IMR-90 (cell line): ENCODE data around the gene SLC22A2. TPM values are rescaled to one million over a fixed set of nuclear protein-coding genes. Genes with fewer than 3 reads are reported as not detected.

Experiments used
- ATAC-seq: fragments of 200-7000 bp; cut with Tn5 transposase; 2 replicates; pipeline ENCODE4 v1.9.1; 2020; ENCODE audit warnings: low read depth, mild to moderate bottlenecking, moderate library complexity
- BruUV-seq: library from RNA; stranded (reverse); fragments of 400-500 nt; replicated peaks from 2 replicates; lab custom pipeline; 2021; lab: Mats Ljungman, UMichigan
- CTCF ChIA-PET: fragments of 300-600 bp; formaldehyde crosslinking; extraction: SDS; loops from one replicate; lab custom pipeline; 2021; ENCODE audit warnings: antibody characterized with exemption; lab: Yijun Ruan, JAX
- POLR2A ChIA-PET: fragments of 300-600 bp; sonication (Branson Sonifier 250); formaldehyde crosslinking; loops from one replicate; lab custom pipeline; 2022; ENCODE audit warnings: antibody characterized with exemption; ENCODE audit not compliant: unreplicated experiment; lab: Charles Lee
- DNase-seq: peaks from one replicate; pipeline ENCODE4 v3.0.0; 2013
- H2AFZ ChIP-seq: replicated peaks from 2 replicates; pipeline ENCODE3; 2013; ENCODE audit warnings: low read length, mild to moderate bottlenecking; ENCODE audit not compliant: poor library complexity
- H2AK5ac ChIP-seq: 2 replicates; pipeline ENCODE4 v1.6.1; 2013; ENCODE audit warnings: low read depth, low read length, inconsistent platforms
- H2AK9ac ChIP-seq: replicated peaks from 2 replicates; pipeline ENCODE3; 2013; ENCODE audit warnings: mild to moderate bottlenecking, low read depth, low read length, moderate library complexity; ENCODE audit not compliant: poor library complexity
- H2BK120ac ChIP-seq: 2 replicates; pipeline ENCODE4 v1.6.1; 2013; ENCODE audit warnings: low read depth, low read length, inconsistent platforms
- H2BK15ac ChIP-seq: 3 replicates; pipeline ENCODE4 v1.6.1; 2013; ENCODE audit warnings: low read depth, low read length, inconsistent platforms
- H2BK20ac ChIP-seq: 2 replicates; pipeline ENCODE4 v1.6.1; 2013; ENCODE audit warnings: low read depth, mild to moderate bottlenecking, inconsistent platforms, low read length, moderate library complexity
- H2BK5ac ChIP-seq: 2 replicates; pipeline ENCODE4 v1.6.1; 2013; ENCODE audit warnings: mild to moderate bottlenecking, low read depth, low read length, inconsistent platforms; ENCODE audit not compliant: poor library complexity, severe bottlenecking
- H3K14ac ChIP-seq: replicated peaks from 2 replicates; pipeline ENCODE4 v1.6.1; 2013; ENCODE audit warnings: low read depth, low read length, inconsistent platforms
- H3K18ac ChIP-seq: 2 replicates; pipeline ENCODE4 v1.6.1; 2013; ENCODE audit warnings: low read depth, low read length, control low read depth
- H3K23ac ChIP-seq: 2 replicates; pipeline ENCODE4 v1.6.1; 2013; ENCODE audit warnings: low read depth, low read length, inconsistent platforms
- H3K27ac ChIP-seq: 2 replicates; pipeline ENCODE4 v1.5.1; 2013; ENCODE audit warnings: mild to moderate bottlenecking, control low read depth, low read length; ENCODE audit not compliant: insufficient read depth
- H3K27me3 ChIP-seq: 2 replicates; pipeline ENCODE4 v1.6.1; 2013; ENCODE audit warnings: low read length; ENCODE audit not compliant: control insufficient read depth, insufficient read depth
- H3K36me3 ChIP-seq: 2 replicates; pipeline ENCODE4 v1.6.1; 2013; ENCODE audit warnings: low read length, mixed read lengths; ENCODE audit not compliant: control insufficient read depth, insufficient read depth
- H3K4ac ChIP-seq: 2 replicates; pipeline ENCODE4 v1.6.1; 2013; ENCODE audit warnings: low read depth, low read length, inconsistent platforms
- H3K4me1 ChIP-seq: 2 replicates; pipeline ENCODE4 v1.6.1; 2013; ENCODE audit warnings: low read length, mixed read lengths; ENCODE audit not compliant: control insufficient read depth, insufficient read depth
- H3K4me2 ChIP-seq: 2 replicates; pipeline ENCODE4 v1.6.1; 2013; ENCODE audit warnings: low read depth, mild to moderate bottlenecking, control low read depth, low read length, moderate library complexity
- H3K4me3 ChIP-seq: 2 replicates; pipeline ENCODE4 v1.5.1; 2013; ENCODE audit warnings: low read depth, mild to moderate bottlenecking, control low read depth, low read length, moderate library complexity; ENCODE audit not compliant: insufficient read depth
- H3K56ac ChIP-seq: 2 replicates; pipeline ENCODE4 v1.6.1; 2013; ENCODE audit warnings: low read length, inconsistent platforms; ENCODE audit not compliant: insufficient read depth; ENCODE audit errors: extremely low read depth
- H3K79me1 ChIP-seq, 2 experiments: 2 replicates each; pipeline ENCODE4 v1.6.1; 2013; ENCODE audit warnings: low read length in 2 of 2, inconsistent platforms in 1 of 2, low read depth in 1 of 2
- H3K9ac ChIP-seq: 2 replicates; pipeline ENCODE4 v1.6.1; 2013; ENCODE audit warnings: low read depth, low read length, control low read depth
- H3K9me1 ChIP-seq: 2 replicates; pipeline ENCODE4 v1.6.1; 2013; ENCODE audit warnings: low read length, inconsistent platforms; ENCODE audit not compliant: insufficient read depth
- H3K9me3 ChIP-seq: 2 replicates; pipeline ENCODE4 v1.6.1; 2013; ENCODE audit warnings: low read length; ENCODE audit not compliant: control insufficient read depth, insufficient read depth
- H4K20me1 ChIP-seq: 2 replicates; pipeline ENCODE4 v1.6.1; 2013; ENCODE audit warnings: low read length, inconsistent platforms; ENCODE audit not compliant: insufficient read depth
- H4K5ac ChIP-seq: 2 replicates; pipeline ENCODE4 v1.6.1; 2013; ENCODE audit warnings: mild to moderate bottlenecking, low read depth, low read length, control low read depth
- H4K8ac ChIP-seq, 2 experiments: 2 replicates each; pipeline ENCODE4 v1.6.1; 2013; ENCODE audit warnings: low read depth in 2 of 2, low read length in 2 of 2, control low read depth in 1 of 2, inconsistent platforms in 1 of 2
- H4K91ac ChIP-seq: 2 replicates; pipeline ENCODE4 v1.6.1; 2013; ENCODE audit warnings: low read depth, low read length, inconsistent platforms; ENCODE audit not compliant: insufficient read depth
- CEBPB ChIP-seq: IDR thresholded peaks from 2 replicates; pipeline ENCODE4 v1.6.1; 2012; ENCODE audit warnings: low read depth, low read length, improper control_type of control experiment
- CHD1 ChIP-seq: IDR thresholded peaks from 2 replicates; pipeline ENCODE4 v1.6.1; 2012; ENCODE audit warnings: low read depth, low read length, improper control_type of control experiment
- MAFK ChIP-seq: IDR thresholded peaks from 2 replicates; pipeline ENCODE4 v1.6.1; 2012; ENCODE audit warnings: low read depth, low read length, improper control_type of control experiment
- MXI1 ChIP-seq: IDR thresholded peaks from 2 replicates; pipeline ENCODE4 v1.6.1; 2012; ENCODE audit warnings: low read depth, mild to moderate bottlenecking, low read length, moderate library complexity, borderline replicate concordance
- WGBS, 2 experiments: methylation state at CpG; one replicate each; pipeline versions ENCODE4 v1.1.5 to v1.1.7; 2013; ENCODE audit warnings: missing lambda C conversion rate in 2 of 2; ENCODE audit not compliant: insufficient read length in 1 of 2; ENCODE audit errors: extremely low coverage in 2 of 2; 5-methylcytosine and 5-hydroxymethylcytosine counted together
- dilution Hi-C: fragments of 300-500 bp; cut with HindIII; formaldehyde crosslinking; loops from one replicate; pipeline ENCODE4 v1.14.3; 2018; ENCODE audit warnings: low sequenced_read_pairs; ENCODE audit not compliant: unreplicated experiment
- in situ Hi-C: fragments of 300-500 bp; cut with MboI; formaldehyde crosslinking; loops from 3 replicates; pipeline ENCODE4 v1.14.3; 2019; ENCODE audit warnings: low sequenced_read_pairs, inconsistent platforms, mixed read lengths
- intact Hi-C: fragments of 100-400 bp; cut with micrococcal nuclease; formaldehyde crosslinking; loops from 2 replicates; pipeline ENCODE4 v1.10.0; 2022
- polyA plus RNA-seq, 3 experiments: library from polyadenylated mRNA; depleted of rRNA; stranded (reverse); fragments of >200 nt; gene quantifications; 2 replicates each; pipeline ENCODE4 v1.2.3, GENCODE V29; 2012; ENCODE audit warnings: low replicate concordance in 1 of 3
- total RNA-seq: library from RNA; depleted of rRNA; stranded (reverse); fragments of >200 nt; gene quantifications from 2 replicates; pipeline ENCODE4 v1.2.3, GENCODE V29; 2012
- TF ChIP-seq, protein P1 (sequence below): conservative IDR thresholded peaks from 2 replicates; pipeline ENCODE4 v1.5.1; 2012; ENCODE audit warnings: mild to moderate bottlenecking, low read depth, low read length, improper control_type of control experiment
- TF ChIP-seq, protein P2 (sequence below): fragments of 150-350 bp; IDR thresholded peaks from 2 replicates; pipeline ENCODE4 v1.6.1; 2017; ENCODE audit warnings: mild to moderate bottlenecking, antibody characterized with exemption, low read length, low read depth

SLC22A2 gene
- total and polyA plus RNA-seq, 2 of the 4 experiments (the other 2 are of a cell fraction), result not detected

DNA sequence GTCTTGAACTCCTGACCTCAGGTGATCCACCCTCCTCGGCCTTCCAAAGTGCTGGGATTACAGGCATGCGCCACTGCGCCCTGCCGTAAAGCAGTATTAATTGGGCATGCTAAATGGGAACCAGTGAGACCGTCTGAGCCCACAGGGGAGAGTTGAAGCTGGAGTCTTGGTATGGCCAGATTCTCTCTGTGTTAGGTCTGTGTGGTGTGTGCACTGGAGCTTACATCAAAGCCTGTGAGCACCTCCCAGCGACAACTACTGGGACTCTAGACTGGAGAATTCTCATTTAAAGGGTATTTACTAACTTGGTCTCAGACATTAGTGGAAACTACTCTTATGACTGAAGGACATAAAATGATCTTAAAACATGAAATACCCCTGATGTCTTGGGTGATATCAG lies 8.5 kb upstream of the SLC22A2 start:
- H2AK9ac ChIP-seq, result no peak overlapping the region
- no peaks in the 10 kb centered on the region for H3K27me3 ChIP-seq
- H2BK20ac ChIP-seq, result no peak overlapping the region
- H2BK5ac ChIP-seq, result no peak overlapping the region
- H3K14ac ChIP-seq, result no peak overlapping the region
- H2BK120ac ChIP-seq, result no peak overlapping the region
- H3K9me1 ChIP-seq, result no peaks in the 10 kb centered on the region
- ChIA-PET CTCF (no interaction called here), POLR2A (no interaction called here)
- TF ChIP-seq, protein P1, sequence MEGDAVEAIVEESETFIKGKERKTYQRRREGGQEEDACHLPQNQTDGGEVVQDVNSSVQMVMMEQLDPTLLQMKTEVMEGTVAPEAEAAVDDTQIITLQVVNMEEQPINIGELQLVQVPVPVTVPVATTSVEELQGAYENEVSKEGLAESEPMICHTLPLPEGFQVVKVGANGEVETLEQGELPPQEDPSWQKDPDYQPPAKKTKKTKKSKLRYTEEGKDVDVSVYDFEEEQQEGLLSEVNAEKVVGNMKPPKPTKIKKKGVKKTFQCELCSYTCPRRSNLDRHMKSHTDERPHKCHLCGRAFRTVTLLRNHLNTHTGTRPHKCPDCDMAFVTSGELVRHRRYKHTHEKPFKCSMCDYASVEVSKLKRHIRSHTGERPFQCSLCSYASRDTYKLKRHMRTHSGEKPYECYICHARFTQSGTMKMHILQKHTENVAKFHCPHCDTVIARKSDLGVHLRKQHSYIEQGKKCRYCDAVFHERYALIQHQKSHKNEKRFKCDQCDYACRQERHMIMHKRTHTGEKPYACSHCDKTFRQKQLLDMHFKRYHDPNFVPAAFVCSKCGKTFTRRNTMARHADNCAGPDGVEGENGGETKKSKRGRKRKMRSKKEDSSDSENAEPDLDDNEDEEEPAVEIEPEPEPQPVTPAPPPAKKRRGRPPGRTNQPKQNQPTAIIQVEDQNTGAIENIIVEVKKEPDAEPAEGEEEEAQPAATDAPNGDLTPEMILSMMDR, result no peak
- TF ChIP-seq MXI1 (no peak), MAFK (no peak), CHD1 (no peak), CEBPB (no peak)
- TF ChIP-seq, protein P2, sequence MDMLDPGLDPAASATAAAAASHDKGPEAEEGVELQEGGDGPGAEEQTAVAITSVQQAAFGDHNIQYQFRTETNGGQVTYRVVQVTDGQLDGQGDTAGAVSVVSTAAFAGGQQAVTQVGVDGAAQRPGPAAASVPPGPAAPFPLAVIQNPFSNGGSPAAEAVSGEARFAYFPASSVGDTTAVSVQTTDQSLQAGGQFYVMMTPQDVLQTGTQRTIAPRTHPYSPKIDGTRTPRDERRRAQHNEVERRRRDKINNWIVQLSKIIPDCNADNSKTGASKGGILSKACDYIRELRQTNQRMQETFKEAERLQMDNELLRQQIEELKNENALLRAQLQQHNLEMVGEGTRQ, result no peak
- BruUV-seq, result no TSS peak
- no peak overlapping the region for H2AFZ ChIP-seq
- ATAC-seq, result no peak
- DNase-seq, result no peak
- no peak overlapping the region for H2BK15ac ChIP-seq
- H3K4me2 ChIP-seq, result no peak overlapping the region
- H3K23ac ChIP-seq, result no peak overlapping the region
- no peaks in the 10 kb centered on the region for H3K79me1 ChIP-seq
- H3K4me3 ChIP-seq, result no peak overlapping the region
- H4K5ac ChIP-seq, result no peak overlapping the region
- no peak overlapping the region for H3K9ac ChIP-seq
- H3K56ac ChIP-seq, result no peak overlapping the region
- no peak overlapping the region for H2AK5ac ChIP-seq
- H4K20me1 ChIP-seq, result no peaks in the 10 kb centered on the region
- H3K4ac ChIP-seq, result no peak overlapping the region
- H4K91ac ChIP-seq, result no peak overlapping the region
- intact Hi-C loops, result no loop called here
- H3K27ac ChIP-seq, result no peak overlapping the region
- no peak overlapping the region for H4K8ac ChIP-seq
- in situ Hi-C loops, result no loop called here
- dilution Hi-C loops, result no loop called here
- 40% methylated on average over 1 of the region's 6 CpGs; no CpG with 5 or more reads in 1 of the 2 experiments for WGBS, 2 experiments
- H3K18ac ChIP-seq, result no peak overlapping the region
- H3K4me1 ChIP-seq, result no peaks in the 10 kb centered on the region
- no peaks in the 10 kb centered on the region for H3K36me3 ChIP-seq
- peaks cover 15% of the 10 kb centered on the region; the same call in 1 of the 2 replicates for H3K9me3 ChIP-seq
